ENCODE measurements around the gene ZCCHC2. TPM values are rescaled to one million over a fixed set of nuclear protein-coding genes. Genes with fewer than 3 reads are reported as not detected.

ZCCHC2 gene
- total and polyA plus RNA-seq, 9 of the 15 experiments (the other 6 are each of a cell fraction or from before 2014, with no cell fraction given), result 1.0 to 9.2 (median 6.0) TPM

- TF ChIP-seq ZZZ3 (IDR thresholded peaks at IDR 0.05), result no peak
- peak; percentile 84 for TF ChIP-seq POLR2G (IDR thresholded peaks at IDR 0.05; ENCODE audit: low read depth, low read length)
- TF ChIP-seq ZNF740 (CRISPR knock-in tag; IDR thresholded peaks at IDR 0.05), result peak; percentile 33; the same call in 1 of the 2 replicates
- no peak for TF ChIP-seq ZNF740 (tag; IDR thresholded peaks at IDR 0.05)
- TF ChIP-seq ZHX1 (conservative IDR thresholded peaks at IDR 0.05; ENCODE audit: low read length), result no peak
- TF ChIP-seq ZBTB43 (CRISPR knock-in tag; IDR thresholded peaks at IDR 0.05), result no peak
- TF ChIP-seq E2F6 (IDR thresholded peaks at IDR 0.05; ENCODE audit: borderline replicate concordance in 1 of 2, extremely low read depth in 1 of 2, insufficient read depth in 1 of 2, insufficient read length in 1 of 2, low read depth in 1 of 2, low read length in 1 of 2, poor library complexity in 1 of 2, severe bottlenecking in 1 of 2), result peak; percentile 68 to 81
- TF ChIP-seq POLR3G (IDR thresholded peaks at IDR 0.05; ENCODE audit: extremely low read depth, insufficient read length, insufficient replicate concordance), result no peak
- TF ChIP-seq HOMEZ (CRISPR knock-in tag; IDR thresholded peaks at IDR 0.05), result no peak
- TF ChIP-seq THRAP3 (IDR thresholded peaks at IDR 0.05; ENCODE audit: borderline replicate concordance), result no peak
- no peak for TF ChIP-seq BCLAF1 (IDR thresholded peaks at IDR 0.05; ENCODE audit: borderline replicate concordance in 1 of 2, control insufficient read depth in 1 of 2, low read depth in 2 of 2, low read length in 1 of 2)
- no peak for TF ChIP-seq JUNB (CRISPR knock-in tag; conservative IDR thresholded peaks at IDR 0.05)
Measured at GRCh38 chr18:62522504-62523254, at the start of gene ZCCHC2 (continued).

Data from K562 (cell line).